ENCODE data around the gene PHACTR1. TPM values are rescaled to one million over a fixed set of nuclear protein-coding genes. Genes with fewer than 3 reads are reported as not detected.

The PHACTR1 gene
- total RNA-seq, 2 experiments from 2014 or later, result 1.3 to 2.3 TPM

DNA sequence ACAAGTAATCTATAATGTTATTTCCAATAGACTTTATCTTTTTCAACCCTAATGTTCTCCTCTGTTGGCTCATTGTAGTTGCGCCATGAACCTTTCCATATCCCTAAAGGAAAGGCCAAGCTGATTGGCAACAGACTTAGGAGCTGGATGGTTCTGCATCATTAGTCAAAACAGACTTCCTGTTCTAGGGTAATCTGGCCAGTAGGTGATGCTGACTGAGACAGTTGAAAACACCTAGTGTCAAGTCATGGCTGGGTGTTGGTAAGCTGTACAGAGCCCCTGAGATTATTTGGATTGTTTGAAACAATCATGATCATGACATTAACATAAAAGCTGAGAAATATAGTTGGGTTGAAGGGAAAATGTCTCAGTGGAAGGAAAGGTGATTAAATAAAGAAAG lies 231.4 kb downstream of the PHACTR1 start:
- H3K36me3 Mint-ChIP-seq (ENCODE audit: low read depth), result no peaks in the 10 kb centered on the region
- CTCF ChIA-PET, result no interaction called here
- Histone ChIP-seq H3K9me3 (ENCODE audit: control insufficient read depth in 1 of 2, insufficient read depth in 1 of 2, low read length in 2 of 2) (no peaks in the 10 kb centered on the region), H3K4me3 (ENCODE audit: low read length) (no peak overlapping the region), H3K27me3 (ENCODE audit: control insufficient read depth in 1 of 2, insufficient read depth in 2 of 2, low read length in 2 of 2) (peaks cover 0 to 2% of the 10 kb centered on the region in 2 experiments), H3K4me1 (ENCODE audit: insufficient read depth, low read length) (no peaks in the 10 kb centered on the region), H3K36me3 (ENCODE audit: insufficient read depth, low read length) (no peaks in the 10 kb centered on the region), H3K27ac (ENCODE audit: low read depth in 1 of 2, low read length in 2 of 2) (no peak overlapping the region)
- H3K27ac Mint-ChIP-seq, result no peak overlapping the region
- H3K4me1 Mint-ChIP-seq (ENCODE audit: low read depth), result no peaks in the 10 kb centered on the region
- POLR2A ChIA-PET, result no interaction called here
- H3K27me3 Mint-ChIP-seq, result peaks cover 18% of the 10 kb centered on the region
- ATAC-seq (ENCODE audit: poor library complexity), result no peak
- H3K9me3 Mint-ChIP-seq, result no peaks in the 10 kb centered on the region
- no peak overlapping the region for H3K4me3 Mint-ChIP-seq
- TF ChIP-seq CTCF (IDR thresholded peaks at IDR 0.05), result no peak
- DNase-seq, result no peak
- intact Hi-C loops (cut with DNase I, micrococcal nuclease), result no loop called here

- intact Hi-C loops (cut with DNase I, micrococcal nuclease), result no loop called here
- no peaks in the 10 kb centered on the region for H3K36me3 ChIP-seq (ENCODE audit: insufficient read depth, low read length)
- no peaks in the 10 kb centered on the region for H3K4me1 ChIP-seq (ENCODE audit: insufficient read depth, low read length)
- peaks cover 31% of the 10 kb centered on the region for H3K27me3 Mint-ChIP-seq
- POLR2A ChIA-PET, result no interaction called here
- H3K36me3 Mint-ChIP-seq (ENCODE audit: low read depth), result no peaks in the 10 kb centered on the region
- ATAC-seq (ENCODE audit: poor library complexity) (no peak), DNase-seq (no peak)
- TF ChIP-seq CTCF (IDR thresholded peaks at IDR 0.05), result no peak
- CTCF ChIA-PET, result no interaction called here
- no peak overlapping the region for H3K4me3 Mint-ChIP-seq
- peaks cover 3% of the 10 kb centered on the region for H3K4me1 Mint-ChIP-seq (ENCODE audit: low read depth)
- H3K9me3 ChIP-seq (ENCODE audit: control insufficient read depth in 1 of 2, insufficient read depth in 1 of 2, low read length in 2 of 2), result no peaks in the 10 kb centered on the region
- H3K9me3 Mint-ChIP-seq, result no peaks in the 10 kb centered on the region
- H3K27ac Mint-ChIP-seq, result no peak overlapping the region
- peaks cover 2 to 14% of the 10 kb centered on the region in 2 experiments for H3K27me3 ChIP-seq (ENCODE audit: control insufficient read depth in 1 of 2, insufficient read depth in 2 of 2, low read length in 2 of 2)
- no peak overlapping the region for H3K4me3 ChIP-seq (ENCODE audit: low read length)
- no peak overlapping the region for H3K27ac ChIP-seq (ENCODE audit: low read depth in 1 of 2, low read length in 2 of 2)
Observed at GRCh38 chr6:12950976-12951375, 234.4 kb downstream of the PHACTR1 start.

- Histone ChIP-seq H3K27me3 (ENCODE audit: control insufficient read depth in 1 of 2, insufficient read depth in 2 of 2, low read length in 2 of 2) (peaks cover 2 to 19% of the 10 kb centered on the region in 2 experiments), H3K4me1 (ENCODE audit: insufficient read depth, low read length) (peaks cover under 1% of the 10 kb centered on the region), H3K4me3 (ENCODE audit: low read length) (no peak overlapping the region), H3K36me3 (ENCODE audit: insufficient read depth, low read length) (no peaks in the 10 kb centered on the region), H3K9me3 (ENCODE audit: control insufficient read depth in 1 of 2, insufficient read depth in 1 of 2, low read length in 2 of 2) (no peaks in the 10 kb centered on the region), H3K27ac (ENCODE audit: low read depth in 1 of 2, low read length in 2 of 2) (no peak overlapping the region)
- Mint-ChIP-seq H3K27me3 (peaks cover 31% of the 10 kb centered on the region), H3K4me1 (ENCODE audit: low read depth) (peaks cover 7% of the 10 kb centered on the region), H3K36me3 (ENCODE audit: low read depth) (no peaks in the 10 kb centered on the region), H3K27ac (no peak overlapping the region), H3K9me3 (no peaks in the 10 kb centered on the region), H3K4me3 (no peak overlapping the region)
- ChIA-PET POLR2A (no interaction called here), CTCF (no interaction called here)
- no peak for TF ChIP-seq CTCF (IDR thresholded peaks at IDR 0.05)
- no peak for DNase-seq
- no peak for ATAC-seq (ENCODE audit: poor library complexity)
- intact Hi-C loops (cut with DNase I, micrococcal nuclease), result no loop called here
Observed at GRCh38 chr6:12951415-12951814, 234.8 kb downstream of the PHACTR1 start.

All from CD4-positive, alpha-beta T cell (primary cell).